SK-N-SH treated with all-trans-retinoic acid at 6 μM for 48 hours (cell line): ENCODE results near the gene NDUFB10.

Source experiments
- ARNTL ChIP-seq: fragments of 450-650 bp; formaldehyde crosslinking; IDR thresholded peaks from 2 replicates; pipeline ENCODE4 v1.5.0; 2020; ENCODE audit warnings: low read depth, mild to moderate bottlenecking, moderate library complexity, borderline replicate concordance
- OSR1 ChIP-seq: fragments of 250-450 bp; sonication (Bioruptor Pico); IDR thresholded peaks from 2 replicates; pipeline ENCODE4 v1.8.0; 2022; ENCODE audit warnings: moderate library complexity, mild to moderate bottlenecking, inconsistent platforms
- RARB ChIP-seq: fragments of 250-450 bp; sonication (Bioruptor Pico); IDR thresholded peaks from 2 replicates; pipeline ENCODE4 v1.8.0; 2021; ENCODE audit warnings: mild to moderate bottlenecking, moderate library complexity
- TOX ChIP-seq: fragments of 250-450 bp; sonication (Bioruptor Pico); IDR thresholded peaks from 2 replicates; pipeline ENCODE4 v1.8.0; 2021; ENCODE audit warnings: mild to moderate bottlenecking, moderate library complexity, borderline replicate concordance
- ZFP3 ChIP-seq: fragments of 250-450 bp; sonication (Bioruptor Pico); IDR thresholded peaks from 2 replicates; pipeline ENCODE4 v1.5.0; 2020; ENCODE audit warnings: mild to moderate bottlenecking, moderate library complexity
- ZFP30 ChIP-seq: fragments of 450-650 bp; formaldehyde crosslinking; IDR thresholded peaks from 2 replicates; pipeline ENCODE4 v1.5.0; 2022; ENCODE audit warnings: mild to moderate bottlenecking, moderate library complexity
- TF ChIP-seq, protein P1 (sequence below): fragments of 250-450 bp; sonication (Bioruptor Pico); IDR thresholded peaks from 2 replicates; pipeline ENCODE4 v1.5.1; 2020; ENCODE audit warnings: low read depth, mild to moderate bottlenecking, moderate library complexity
- TF ChIP-seq, protein P2 (sequence below): fragments of 250-450 bp; sonication (Bioruptor Pico); IDR thresholded peaks from 2 replicates; pipeline ENCODE4 v1.5.1; 2021; ENCODE audit warnings: mild to moderate bottlenecking, moderate library complexity
- TF ChIP-seq, protein P3 (sequence below): fragments of 250-450 bp; sonication (Bioruptor Pico); IDR thresholded peaks from 2 replicates; pipeline ENCODE4 v1.8.0; 2020; ENCODE audit warnings: mild to moderate bottlenecking, moderate library complexity, borderline replicate concordance

DNA sequence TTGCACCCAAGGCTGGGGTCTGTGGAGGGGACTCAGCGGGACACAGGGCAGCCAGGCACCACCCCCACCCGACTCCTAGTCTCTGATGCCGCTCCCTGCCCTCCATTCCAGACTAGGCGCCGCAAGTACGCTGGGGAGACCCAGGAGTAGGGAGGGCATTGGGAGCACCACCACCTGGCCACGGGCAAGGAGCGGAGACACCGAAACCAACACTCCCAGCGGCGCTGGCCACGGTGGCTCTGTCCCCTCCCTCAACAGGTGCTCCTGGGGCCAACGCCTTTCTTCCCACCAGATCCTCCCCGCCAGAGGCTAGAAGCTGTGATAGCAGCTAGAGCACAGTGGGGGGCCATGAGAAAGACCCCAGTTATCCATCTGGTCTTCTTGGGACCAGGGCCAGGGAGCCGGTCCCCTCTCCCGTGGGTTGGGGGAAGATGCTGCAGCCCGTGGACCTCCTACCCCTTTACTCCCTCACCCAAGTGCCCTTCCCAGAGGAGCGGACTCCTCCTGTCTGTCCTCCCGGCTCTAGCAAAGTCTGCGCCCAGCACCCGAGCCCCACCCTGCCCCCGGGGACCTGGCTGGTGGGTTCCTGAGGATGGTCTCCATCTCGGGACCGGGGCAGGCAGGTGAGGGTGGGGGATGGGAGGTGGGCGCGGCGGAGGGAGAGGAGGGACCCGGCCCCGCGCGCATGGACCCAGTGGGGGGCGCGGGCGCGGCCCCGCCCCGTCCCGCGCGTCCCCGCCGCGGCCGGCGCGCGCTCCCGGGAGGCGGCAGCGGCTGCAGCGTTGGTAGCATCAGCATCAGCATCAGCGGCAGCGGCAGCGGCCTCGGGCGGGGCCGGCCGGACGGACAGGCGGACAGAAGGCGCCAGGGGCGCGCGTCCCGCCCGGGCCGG lies 30.1 kb downstream of the NDUFB10 start, which contains the start of gene SYNGR3:
- TF ChIP-seq, protein P1, sequence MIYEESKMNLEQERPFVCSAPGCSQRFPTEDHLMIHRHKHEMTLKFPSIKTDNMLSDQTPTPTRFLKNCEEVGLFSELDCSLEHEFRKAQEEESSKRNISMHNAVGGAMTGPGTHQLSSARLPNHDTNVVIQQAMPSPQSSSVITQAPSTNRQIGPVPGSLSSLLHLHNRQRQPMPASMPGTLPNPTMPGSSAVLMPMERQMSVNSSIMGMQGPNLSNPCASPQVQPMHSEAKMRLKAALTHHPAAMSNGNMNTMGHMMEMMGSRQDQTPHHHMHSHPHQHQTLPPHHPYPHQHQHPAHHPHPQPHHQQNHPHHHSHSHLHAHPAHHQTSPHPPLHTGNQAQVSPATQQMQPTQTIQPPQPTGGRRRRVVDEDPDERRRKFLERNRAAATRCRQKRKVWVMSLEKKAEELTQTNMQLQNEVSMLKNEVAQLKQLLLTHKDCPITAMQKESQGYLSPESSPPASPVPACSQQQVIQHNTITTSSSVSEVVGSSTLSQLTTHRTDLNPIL (CRISPR knock-in tag), result no peak
- TF ChIP-seq TOX (CRISPR knock-in tag) (no peak), ZFP3 (no peak), RARB (CRISPR knock-in tag) (no peak), ZFP30 (no peak), ARNTL (CRISPR knock-in tag) (no peak), OSR1 (CRISPR knock-in tag) (no peak)
- TF ChIP-seq, protein P2, sequence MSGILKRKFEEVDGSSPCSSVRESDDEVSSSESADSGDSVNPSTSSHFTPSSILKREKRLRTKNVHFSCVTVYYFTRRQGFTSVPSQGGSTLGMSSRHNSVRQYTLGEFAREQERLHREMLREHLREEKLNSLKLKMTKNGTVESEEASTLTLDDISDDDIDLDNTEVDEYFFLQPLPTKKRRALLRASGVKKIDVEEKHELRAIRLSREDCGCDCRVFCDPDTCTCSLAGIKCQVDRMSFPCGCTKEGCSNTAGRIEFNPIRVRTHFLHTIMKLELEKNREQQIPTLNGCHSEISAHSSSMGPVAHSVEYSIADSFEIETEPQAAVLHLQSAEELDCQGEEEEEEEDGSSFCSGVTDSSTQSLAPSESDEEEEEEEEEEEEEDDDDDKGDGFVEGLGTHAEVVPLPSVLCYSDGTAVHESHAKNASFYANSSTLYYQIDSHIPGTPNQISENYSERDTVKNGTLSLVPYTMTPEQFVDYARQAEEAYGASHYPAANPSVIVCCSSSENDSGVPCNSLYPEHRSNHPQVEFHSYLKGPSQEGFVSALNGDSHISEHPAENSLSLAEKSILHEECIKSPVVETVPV, result no peak
- TF ChIP-seq, protein P3, sequence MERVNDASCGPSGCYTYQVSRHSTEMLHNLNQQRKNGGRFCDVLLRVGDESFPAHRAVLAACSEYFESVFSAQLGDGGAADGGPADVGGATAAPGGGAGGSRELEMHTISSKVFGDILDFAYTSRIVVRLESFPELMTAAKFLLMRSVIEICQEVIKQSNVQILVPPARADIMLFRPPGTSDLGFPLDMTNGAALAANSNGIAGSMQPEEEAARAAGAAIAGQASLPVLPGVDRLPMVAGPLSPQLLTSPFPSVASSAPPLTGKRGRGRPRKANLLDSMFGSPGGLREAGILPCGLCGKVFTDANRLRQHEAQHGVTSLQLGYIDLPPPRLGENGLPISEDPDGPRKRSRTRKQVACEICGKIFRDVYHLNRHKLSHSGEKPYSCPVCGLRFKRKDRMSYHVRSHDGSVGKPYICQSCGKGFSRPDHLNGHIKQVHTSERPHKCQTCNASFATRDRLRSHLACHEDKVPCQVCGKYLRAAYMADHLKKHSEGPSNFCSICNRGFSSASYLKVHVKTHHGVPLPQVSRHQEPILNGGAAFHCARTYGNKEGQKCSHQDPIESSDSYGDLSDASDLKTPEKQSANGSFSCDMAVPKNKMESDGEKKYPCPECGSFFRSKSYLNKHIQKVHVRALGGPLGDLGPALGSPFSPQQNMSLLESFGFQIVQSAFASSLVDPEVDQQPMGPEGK (CRISPR knock-in tag), result no peak
